BE2C (cell line): Measurements from ENCODE around the gene INPP5A.

Experiments used
- DNase-seq: peaks from one replicate; pipeline ENCODE4 v3.0.0-alpha.2; 2020
- H3K27me3 ChIP-seq: fragments of 250-450 bp; sonication (Bioruptor Pico); 2 replicates; pipeline ENCODE4 v1.5.1; 2020; ENCODE audit warnings: mild to moderate bottlenecking
- H3K36me3 ChIP-seq: fragments of 250-450 bp; sonication (Bioruptor Pico); 2 replicates; pipeline ENCODE4 v1.5.1; 2020; ENCODE audit warnings: mild to moderate bottlenecking
- H3K4me1 ChIP-seq: fragments of 250-450 bp; sonication (Bioruptor Pico); 2 replicates; pipeline ENCODE4 v1.5.1; 2020
- H3K4me3 ChIP-seq: 2 replicates; pipeline ENCODE4 v1.5.1; 2011; ENCODE audit warnings: low read depth, low read length
- H3K9me3 ChIP-seq: fragments of 250-450 bp; sonication (Bioruptor Pico); 2 replicates; pipeline ENCODE4 v1.5.1; 2020
- TF ChIP-seq, protein P1 (sequence below): IDR thresholded peaks from 2 replicates; pipeline ENCODE4 v1.5.1; 2012; ENCODE audit warnings: mild to moderate bottlenecking, low read depth, low read length

The INPP5A gene

GRCh38 chr10:132713421-132714095, 176.0 kb downstream of the INPP5A start:
- TF ChIP-seq, protein P1, sequence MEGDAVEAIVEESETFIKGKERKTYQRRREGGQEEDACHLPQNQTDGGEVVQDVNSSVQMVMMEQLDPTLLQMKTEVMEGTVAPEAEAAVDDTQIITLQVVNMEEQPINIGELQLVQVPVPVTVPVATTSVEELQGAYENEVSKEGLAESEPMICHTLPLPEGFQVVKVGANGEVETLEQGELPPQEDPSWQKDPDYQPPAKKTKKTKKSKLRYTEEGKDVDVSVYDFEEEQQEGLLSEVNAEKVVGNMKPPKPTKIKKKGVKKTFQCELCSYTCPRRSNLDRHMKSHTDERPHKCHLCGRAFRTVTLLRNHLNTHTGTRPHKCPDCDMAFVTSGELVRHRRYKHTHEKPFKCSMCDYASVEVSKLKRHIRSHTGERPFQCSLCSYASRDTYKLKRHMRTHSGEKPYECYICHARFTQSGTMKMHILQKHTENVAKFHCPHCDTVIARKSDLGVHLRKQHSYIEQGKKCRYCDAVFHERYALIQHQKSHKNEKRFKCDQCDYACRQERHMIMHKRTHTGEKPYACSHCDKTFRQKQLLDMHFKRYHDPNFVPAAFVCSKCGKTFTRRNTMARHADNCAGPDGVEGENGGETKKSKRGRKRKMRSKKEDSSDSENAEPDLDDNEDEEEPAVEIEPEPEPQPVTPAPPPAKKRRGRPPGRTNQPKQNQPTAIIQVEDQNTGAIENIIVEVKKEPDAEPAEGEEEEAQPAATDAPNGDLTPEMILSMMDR: no peak
- Histone ChIP-seq H3K27me3 (no peaks in the 10 kb centered on the region), H3K4me1 (no peaks in the 10 kb centered on the region), H3K36me3 (no peaks in the 10 kb centered on the region), H3K4me3 (no peak overlapping the region), H3K9me3 (no peaks in the 10 kb centered on the region)
- peak; percentile 6 for DNase-seq

- Histone ChIP-seq H3K36me3 (no peaks in the 10 kb centered on the region), H3K27me3 (no peaks in the 10 kb centered on the region), H3K9me3 (no peaks in the 10 kb centered on the region), H3K4me1 (no peaks in the 10 kb centered on the region), H3K4me3 (no peak overlapping the region)
- TF ChIP-seq, protein P1: no peak
- DNase-seq: peak; percentile 1
Measured at GRCh38 chr10:132714096-132714985, 176.8 kb downstream of the INPP5A start.

GRCh38 chr10:132714986-132715775, 177.6 kb downstream of the INPP5A start:
- no peak overlapping the region for H3K4me3 ChIP-seq
- no peaks in the 10 kb centered on the region for H3K36me3 ChIP-seq
- DNase-seq: peak; percentile 6
- H3K27me3 ChIP-seq: no peaks in the 10 kb centered on the region
- H3K4me1 ChIP-seq: no peaks in the 10 kb centered on the region
- no peaks in the 10 kb centered on the region for H3K9me3 ChIP-seq
- TF ChIP-seq, protein P1: no peak

DNA sequence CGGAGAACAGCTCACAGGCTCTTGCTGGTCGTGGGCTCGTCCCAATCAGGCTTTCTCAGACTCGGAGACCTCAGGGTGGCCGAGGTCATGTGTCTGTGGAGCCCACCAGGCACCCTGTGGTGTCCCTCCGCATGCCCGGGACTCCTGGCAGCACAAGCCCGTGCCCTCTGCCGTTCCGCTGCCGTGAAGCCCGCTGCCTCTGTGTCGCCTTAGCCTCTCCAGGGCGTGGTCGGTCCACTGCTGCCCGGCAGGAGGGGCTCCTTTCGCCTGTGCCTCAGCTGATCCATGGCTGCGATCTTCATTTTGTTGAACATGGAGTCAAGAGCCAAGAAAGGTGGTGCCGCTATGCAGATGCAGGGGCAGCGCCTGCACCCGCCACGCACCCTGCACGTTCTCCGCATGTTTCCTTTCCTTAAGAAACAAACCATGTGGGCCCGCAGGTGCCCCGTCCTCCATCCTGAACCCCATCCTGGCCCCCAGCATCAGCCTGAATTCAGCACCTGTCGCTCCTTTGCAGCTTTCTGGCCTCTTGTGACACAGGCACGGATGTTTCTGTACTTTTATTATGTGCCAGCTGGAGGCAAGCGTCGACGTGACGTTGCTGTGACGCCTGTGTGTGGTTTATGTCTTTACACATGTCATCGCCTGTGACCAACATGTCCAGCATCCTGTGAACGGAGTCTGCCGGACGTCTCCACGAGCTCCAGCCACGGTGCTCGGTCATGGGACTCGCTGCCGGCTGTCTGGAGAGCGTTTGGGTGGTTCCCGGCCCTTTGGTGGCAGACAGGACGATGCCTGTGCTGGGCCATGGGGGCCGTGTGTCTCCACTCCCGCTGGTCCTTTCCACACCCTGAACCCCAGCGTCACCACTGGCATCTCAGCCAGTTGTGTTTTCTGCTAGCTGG, 178.4 kb downstream of the INPP5A start:
- TF ChIP-seq, protein P1: no peak
- DNase-seq: peak; percentile 1

DNA sequence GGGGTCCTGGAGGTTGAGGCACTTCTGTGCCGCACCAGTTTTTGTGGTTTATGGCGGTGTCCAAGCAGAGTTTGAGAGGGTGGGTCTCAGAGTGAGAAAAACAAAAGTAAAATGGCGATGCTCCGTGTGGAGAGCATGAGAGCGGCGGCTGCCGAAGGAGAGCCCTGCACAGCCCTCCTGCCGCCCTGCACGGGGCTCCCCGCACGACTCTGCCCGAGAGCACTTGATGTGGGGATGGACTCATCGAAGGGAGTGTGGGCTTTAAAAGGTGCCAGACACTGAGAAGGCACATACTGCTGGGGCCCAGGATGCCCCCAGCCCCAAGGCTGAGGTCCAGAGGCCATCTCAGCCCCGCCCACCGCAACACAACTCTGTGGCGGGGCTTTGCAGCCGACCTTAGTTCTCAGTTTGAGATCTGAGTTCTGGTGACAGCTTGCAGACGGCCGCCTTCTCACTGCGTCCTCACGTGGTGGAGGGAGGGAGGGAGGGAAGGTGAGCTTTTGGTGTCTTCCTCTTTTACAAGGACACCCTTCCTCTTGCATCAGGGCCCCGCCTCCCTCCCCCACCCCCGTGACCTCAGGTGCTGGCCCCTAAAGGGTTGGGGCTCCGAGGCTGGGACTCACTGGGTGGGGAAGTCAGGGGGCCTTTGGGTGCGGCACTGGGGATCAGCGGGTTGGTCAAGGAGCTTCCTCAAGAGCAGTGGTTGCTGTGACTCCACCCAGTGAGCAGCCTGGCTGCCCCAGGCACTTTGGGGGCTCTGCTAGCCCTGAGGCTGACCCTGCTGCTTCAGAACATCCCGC, 179.3 kb downstream of the INPP5A start:
- Histone ChIP-seq H3K4me3 (no peak overlapping the region), H3K9me3 (no peaks in the 10 kb centered on the region)

More for the DNA sequence above, 178.4 kb downstream of the INPP5A start:
- Histone ChIP-seq H3K36me3 (no peaks in the 10 kb centered on the region), H3K4me1 (no peaks in the 10 kb centered on the region), H3K27me3 (no peaks in the 10 kb centered on the region), H3K9me3 (no peaks in the 10 kb centered on the region), H3K4me3 (no peak overlapping the region)

More for the DNA sequence above, 179.3 kb downstream of the INPP5A start:
- Histone ChIP-seq H3K36me3 (no peaks in the 10 kb centered on the region), H3K27me3 (no peaks in the 10 kb centered on the region), H3K4me1 (no peaks in the 10 kb centered on the region)
- TF ChIP-seq, protein P1: no peak
- DNase-seq: peak; percentile 8
